ENCODE results near the gene PHLDB1.

PHLDB1 gene

DNA sequence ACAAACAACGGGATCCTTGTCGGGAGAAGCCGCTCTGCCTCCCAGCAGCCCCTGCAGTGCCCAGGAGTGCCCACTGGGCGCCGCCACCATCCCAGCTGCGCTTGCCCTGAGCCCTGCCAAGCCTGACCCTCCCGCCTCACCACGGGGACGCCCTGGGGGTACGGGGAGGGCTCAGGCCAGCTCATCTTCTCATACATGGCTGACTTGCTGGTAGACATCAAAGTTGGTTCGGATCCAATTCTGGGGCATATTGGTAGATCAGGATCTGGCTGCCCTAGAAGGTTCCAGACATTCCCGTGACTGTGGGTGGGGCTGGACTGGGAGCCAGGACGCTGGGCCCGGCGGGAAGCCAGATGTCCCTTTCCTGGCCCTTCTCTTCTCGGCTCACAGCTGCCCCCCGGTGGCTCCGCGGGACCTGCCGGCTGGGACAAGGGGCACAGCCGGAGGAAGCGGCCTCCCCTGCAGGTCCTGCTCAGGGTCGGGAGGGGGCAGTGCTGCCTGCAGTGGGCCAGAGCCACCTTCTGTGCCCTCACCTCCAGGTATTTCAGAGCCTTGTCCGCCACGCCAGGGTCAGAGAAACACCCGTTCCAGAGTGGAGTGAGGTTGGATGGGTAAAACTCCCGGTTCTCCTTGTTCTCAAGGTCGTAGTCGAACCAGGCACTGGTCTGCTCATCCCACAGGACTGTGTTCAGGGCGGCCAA, 82.6 kb downstream of the PHLDB1 start:
- peak; percentile 39 for DNase-seq

DNA sequence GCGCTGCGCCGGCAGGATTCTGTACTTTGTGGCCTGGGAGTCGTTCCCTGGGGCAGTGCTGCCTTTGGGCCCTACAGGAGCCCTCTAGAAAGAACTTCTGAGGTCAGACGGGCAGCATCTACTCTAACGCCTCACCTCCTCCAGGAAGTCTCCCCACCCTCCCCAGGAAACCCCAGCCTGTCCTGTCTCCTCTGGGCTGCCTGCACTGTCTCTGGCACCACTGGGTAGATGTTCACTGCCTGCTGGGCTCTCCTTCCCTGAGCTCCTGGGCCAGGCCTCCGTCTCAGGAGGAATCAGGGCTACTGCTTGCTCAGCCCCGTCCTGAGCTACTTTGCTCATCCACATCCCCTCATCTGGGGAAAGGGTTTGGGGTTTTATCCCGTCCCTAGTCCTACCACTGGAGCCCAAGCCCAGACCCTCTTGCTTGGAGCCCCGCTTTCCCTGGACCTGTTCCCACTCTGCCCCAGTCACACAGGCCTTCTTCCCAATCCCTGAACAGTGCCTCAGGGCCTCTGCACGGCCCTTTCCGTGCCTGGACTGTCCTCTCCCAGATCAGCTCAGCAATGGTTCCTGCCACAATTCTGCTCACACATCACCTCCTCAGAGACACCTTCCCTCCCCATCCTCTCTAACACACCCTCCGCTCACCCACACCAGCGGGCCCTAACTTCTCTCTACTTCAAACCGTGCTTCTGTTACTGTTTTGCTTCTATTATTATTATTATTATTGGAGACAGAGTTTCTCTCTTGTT, 83.3 kb downstream of the PHLDB1 start:
- DNase-seq = no peak

DNA sequence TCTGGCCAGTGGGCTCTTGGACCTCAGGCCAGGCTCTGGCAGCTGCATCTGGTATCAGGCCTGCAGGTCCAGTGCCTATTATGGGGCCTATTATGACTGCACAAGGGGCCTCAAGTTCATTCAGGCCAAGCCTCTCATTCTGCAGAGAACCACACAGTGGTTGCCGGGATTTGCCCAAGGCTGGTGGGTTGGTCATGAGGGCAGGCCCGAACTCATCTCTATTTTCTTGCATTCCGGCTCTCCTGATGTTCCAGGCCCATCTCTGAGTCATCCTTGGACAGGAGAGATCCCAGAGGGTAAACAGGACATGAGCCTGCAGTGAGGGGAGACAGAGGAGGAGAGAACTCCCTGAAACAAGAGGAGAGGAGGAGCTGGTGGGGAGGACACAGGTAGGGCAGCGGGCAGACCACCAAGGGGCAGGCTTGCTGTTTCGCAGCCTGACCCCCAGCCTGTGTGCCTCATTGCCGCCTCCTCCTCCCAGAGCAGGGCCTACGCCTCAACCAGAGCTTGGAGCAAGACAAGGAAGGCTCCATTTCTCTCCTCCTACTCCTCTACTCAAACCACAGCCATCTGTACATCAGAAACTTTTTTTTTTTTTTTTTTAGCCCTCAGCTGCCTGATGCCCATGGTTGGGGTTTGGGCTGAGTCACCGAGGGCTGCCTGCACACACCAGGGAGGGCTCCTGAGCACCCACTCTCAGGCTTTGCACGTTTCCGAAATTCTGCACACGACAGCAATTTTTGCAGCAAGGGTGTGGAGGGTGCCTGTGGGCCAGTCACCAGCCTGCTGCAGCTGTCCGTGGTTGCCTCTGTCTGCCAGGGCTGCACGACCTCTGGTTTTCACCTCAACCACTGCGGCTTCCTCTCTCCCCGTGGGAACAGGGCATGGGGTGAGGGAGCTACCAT, 84.8 kb downstream of the PHLDB1 start:
- no peak for DNase-seq

DNA sequence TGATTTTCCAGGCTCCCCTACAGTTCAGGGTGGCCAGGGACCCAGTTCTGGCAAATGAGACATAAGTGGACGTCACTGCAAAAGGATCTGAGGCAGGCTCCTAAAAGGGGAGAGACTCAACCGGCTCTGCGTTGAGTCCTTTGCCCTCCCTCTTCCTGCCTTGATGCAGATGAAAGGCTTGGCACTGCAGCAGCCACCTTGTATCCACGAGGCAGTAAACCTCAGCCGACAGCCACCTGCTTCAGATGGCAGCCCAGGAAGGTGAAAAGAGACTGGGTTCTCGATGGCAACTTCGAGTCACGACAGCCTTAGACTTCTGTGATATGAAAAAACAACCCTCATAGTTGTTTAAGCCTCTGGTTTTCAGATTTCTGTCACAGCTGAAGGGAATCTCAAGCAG, 86.8 kb downstream of the PHLDB1 start:
- no peak for DNase-seq

DNA sequence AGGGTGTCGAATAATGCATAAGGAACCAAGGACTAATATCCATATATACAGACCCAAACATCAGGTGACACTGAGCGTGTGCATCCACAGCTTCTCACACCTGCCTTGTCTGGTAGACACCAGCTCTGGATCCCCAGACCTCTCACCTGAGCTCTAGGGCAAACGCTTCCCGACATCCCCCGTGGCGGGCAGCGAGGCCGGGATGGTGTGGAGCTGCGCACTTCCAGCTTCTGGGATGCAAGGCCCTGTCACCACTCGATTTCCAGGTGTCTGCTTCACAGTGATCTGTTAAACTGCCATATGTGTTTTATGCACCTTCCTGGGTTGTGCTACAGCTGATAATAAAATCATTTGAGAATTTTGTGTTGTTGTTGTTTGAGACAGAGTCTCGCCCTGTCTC, 87.4 kb downstream of the PHLDB1 start:
- DNase-seq = no peak

DNA sequence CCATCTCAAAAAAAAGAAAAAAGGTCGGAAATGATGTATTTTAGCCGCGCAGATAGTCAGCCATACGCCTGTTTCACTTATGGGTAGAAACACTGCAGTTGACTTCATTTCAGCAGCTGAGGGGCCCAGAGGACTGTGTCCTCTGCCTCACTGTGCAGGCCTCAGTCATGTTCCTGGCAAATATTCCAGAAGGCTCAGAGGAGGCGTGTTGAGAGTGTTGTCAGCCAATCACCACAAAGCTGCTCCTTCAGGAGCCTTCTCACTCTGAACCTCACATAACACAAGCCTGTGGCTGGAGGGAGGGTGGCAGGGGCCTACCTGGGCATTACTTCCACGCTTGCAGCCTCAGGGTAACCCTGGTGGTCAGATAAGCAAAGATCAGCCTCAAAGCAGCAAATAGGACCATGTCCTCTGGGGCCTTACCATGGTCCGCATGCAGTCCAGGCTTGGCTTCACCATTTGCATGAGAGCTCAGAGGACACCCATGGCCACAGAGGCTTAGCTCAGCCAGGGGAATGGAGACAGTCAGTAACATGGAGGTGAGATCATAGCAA, 89.3 kb downstream of the PHLDB1 start:
- no peak for DNase-seq

DNA sequence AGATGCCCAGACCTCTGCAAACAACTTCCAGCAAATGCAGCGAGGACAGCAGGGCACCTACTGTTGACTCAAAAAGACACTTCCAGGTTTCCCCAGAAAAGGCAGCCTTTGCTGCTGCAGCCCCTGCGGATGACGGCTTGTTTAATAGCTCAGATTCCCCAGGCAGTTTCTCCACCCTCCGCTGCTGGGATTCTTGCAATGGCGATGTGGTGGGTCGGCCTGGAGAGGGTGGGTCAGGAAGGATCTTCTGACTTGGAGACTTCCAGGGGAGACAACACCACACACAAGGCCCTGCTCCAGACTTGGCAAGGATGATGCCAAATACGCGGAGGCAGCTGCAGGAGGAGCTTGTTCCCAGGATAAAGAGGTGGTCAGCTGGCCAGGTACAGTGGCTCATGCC, 89.9 kb downstream of the PHLDB1 start:
- DNase-seq = no peak

DNA sequence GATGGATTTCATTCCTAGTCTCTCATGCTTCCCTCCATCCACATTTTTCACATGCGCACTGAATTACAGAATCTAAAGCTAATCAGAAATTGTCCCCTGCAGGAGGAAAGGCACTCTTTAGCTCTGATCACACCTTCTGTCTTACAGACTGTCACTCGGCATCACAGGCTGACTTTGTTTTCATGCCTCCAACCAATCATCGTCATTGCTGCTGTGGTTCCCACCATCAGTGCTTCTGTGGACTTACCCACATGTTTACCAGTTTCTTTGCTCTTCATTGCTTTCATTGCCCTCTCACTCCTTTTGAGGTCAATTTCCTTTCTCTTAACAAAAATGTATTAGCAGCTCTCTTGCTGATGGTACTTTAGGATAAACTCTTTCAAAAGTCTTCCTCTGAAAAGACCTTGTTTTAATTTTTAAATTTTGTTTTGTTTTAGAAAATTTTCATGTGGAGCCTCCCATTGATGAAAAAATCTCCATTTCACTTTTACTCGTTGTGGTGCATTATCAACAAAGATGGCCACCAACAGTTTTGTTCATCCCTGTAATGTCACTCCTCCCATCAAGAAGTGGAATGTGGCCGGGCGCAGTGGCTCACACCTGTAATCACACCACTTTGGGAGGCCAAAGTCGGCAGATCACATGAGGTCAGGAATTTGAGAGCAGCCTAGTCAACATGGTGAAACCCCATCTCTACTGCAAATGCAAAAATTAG, 92.2 kb downstream of the PHLDB1 start:
- DNase-seq = no peak

DNA sequence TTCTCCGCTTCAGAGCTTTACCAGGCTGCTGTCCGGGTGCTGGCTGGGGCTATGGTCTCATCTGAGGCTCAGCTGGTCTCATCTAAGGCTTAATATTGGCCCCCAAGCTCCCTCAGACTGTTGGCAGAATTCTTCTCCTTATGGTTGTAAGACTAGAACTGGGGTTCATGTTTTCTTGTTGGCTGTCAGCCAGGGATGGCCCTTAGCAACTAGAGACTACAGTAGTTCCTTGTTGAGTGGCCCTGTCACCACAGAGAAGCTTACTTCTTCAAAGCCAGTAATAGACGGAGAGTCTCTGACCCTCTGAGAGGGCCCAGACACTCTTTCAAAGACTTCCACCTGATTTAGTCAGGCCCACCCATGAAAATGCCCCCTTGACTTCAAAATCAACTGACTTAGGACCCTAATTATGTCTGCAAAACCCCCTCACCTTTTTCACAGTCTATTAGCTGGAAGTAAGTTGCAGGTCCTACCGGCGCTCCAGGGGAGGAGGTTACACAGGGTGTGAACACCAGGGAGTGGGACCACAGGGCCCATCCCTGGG, 96.2 kb downstream of the PHLDB1 start:
- DNase-seq = no peak

DNA sequence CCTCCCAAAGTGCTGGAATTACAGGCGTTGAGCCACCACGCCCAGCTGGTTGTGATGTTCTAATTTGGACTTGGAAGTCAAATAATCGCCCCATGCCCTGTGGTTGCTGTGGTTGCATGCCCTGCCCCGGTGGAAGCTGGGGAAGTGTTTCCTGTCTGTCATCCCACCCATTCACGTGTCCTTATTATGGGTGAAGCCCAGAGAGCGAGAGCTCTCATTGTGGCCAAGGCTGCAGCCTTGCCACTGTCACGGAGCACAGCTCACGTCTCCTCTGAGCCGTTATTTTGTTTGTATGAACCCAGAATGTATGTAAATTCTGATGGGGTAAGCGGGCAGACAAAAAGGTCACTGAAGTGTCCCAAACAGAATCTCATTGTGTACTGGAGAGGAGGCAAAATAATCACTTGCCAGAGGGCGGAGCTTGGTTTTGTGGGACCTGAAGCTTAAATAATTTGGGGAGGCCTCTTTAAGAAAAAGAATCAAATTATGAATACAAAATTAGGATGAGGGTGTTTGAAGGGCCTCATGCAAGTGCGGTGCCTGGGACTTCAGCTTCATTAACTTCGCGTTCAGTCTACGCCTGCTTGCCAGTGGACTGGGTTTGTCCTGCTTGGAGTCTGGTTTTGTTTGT, 97.8 kb downstream of the PHLDB1 start:
- no peak for DNase-seq

DNA sequence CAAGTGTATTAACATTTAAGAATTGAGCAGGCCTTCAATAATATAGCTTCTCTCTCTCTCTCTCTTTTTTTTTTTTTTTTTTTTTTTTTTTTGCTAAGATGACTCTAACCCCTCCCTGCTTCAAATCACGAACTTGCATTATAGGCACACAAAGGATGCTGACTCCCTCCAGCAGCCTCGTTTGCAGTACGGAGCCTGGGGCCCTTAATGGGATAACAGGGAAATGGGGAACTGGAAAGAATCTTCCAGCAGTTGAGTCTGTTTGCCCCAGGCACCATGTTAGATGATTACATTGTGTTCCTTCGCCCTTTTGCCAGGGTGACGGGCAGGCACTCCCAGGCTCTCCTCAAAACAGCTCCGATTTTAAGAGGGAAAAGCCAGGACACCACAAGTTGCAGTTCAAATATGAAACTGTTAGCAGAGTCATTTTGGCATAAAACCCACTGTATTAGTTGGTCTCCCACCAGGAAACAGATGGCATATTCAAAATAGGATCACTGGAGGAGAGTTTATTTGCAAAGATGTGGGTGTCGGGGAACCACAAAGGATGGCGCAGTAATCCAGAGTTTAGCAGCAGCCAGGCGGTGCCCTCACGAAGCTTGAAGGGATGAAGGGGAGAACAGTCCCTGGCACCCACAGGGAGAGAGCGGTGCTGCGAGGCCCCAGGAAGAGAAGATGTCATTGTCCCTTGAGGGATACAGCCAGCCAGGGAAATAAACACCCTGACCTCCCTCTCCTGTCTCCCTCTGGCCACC, 98.6 kb downstream of the PHLDB1 start:
- no peak for DNase-seq

DNA sequence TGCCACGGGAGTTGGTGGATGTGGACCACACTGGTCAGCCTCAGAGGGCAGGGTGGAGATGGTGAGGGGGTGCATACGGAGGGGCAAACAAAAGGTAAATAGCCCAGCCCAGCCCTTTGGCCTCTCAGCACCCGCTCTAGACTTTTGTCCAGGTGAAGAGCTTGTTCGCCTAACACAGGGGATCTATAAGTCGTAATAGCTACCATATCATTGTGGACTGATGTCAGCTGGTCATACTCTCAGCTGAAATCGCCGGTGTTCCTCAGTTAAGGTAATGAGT, 99.1 kb downstream of the PHLDB1 start:
- no peak for DNase-seq
